Tibial artery (tissue), 4 donors: ENCODE measurements around the gene CDC42EP4.

Experiments
- DNase-seq, 2 donors: peaks; one replicate each; pipeline ENCODE4 v3.0.0-alpha.2; 2019
- H3K27ac ChIP-seq, 2 donors: fragments of 200-600 bp; sonication (generic) in 1 of 2; 1 replicate in 1 of 2; 2 replicates in 1 of 2; pipeline ENCODE4 v1.5.1; 2018 to 2019; ENCODE audit warnings: mild to moderate bottlenecking in 1 of 2
- H3K27me3 ChIP-seq, 2 donors: fragments of 200-600 bp; sonication (generic) in 1 of 2; one replicate each; pipeline versions ENCODE4 v1.5.1 to v1.6.0; 2016 to 2019
- H3K36me3 ChIP-seq, 3 donors: fragments of 200-600 bp; sonication (generic) in 2 of 3; one replicate each; pipeline ENCODE4 v1.5.1; 2016 to 2019; ENCODE audit warnings: mild to moderate bottlenecking in 2 of 3
- H3K4me1 ChIP-seq, 4 donors: fragments of 200-600 bp; sonication (generic) in 2 of 4; 1 replicate in 3 of 4; 2 replicates in 1 of 4; pipeline ENCODE4 v1.5.1; 2016 to 2019
- H3K4me3 ChIP-seq, 2 donors: fragments of 200-600 bp; sonication (generic) in 1 of 2; 1 replicate in 1 of 2; 2 replicates in 1 of 2; pipeline ENCODE4 v1.5.1; 2018 to 2019; ENCODE audit warnings: mild to moderate bottlenecking in 2 of 2
- H3K9me3 ChIP-seq, 3 donors: fragments of 200-600 bp; sonication (generic) in 1 of 3; one replicate each; pipeline ENCODE4 v1.5.1; 2016 to 2019
- intact Hi-C: fragments of 100-400 bp; cut with DNase I; formaldehyde crosslinking; loops from one replicate; pipeline ENCODE4 v1.15.0; 2023; ENCODE audit warnings: low total_unique reads
- TF ChIP-seq, protein P1 (sequence below), 2 experiments: fragments of 200-600 bp in 1 of 2; fragments of 450-650 bp in 1 of 2; IDR thresholded peaks; one replicate each; pipeline ENCODE4 v1.5.1; 2017 to 2019; ENCODE audit warnings: antibody characterized with exemption in 2 of 2, mild to moderate bottlenecking in 1 of 2, moderate library complexity in 1 of 2

CDC42EP4 gene

DNA sequence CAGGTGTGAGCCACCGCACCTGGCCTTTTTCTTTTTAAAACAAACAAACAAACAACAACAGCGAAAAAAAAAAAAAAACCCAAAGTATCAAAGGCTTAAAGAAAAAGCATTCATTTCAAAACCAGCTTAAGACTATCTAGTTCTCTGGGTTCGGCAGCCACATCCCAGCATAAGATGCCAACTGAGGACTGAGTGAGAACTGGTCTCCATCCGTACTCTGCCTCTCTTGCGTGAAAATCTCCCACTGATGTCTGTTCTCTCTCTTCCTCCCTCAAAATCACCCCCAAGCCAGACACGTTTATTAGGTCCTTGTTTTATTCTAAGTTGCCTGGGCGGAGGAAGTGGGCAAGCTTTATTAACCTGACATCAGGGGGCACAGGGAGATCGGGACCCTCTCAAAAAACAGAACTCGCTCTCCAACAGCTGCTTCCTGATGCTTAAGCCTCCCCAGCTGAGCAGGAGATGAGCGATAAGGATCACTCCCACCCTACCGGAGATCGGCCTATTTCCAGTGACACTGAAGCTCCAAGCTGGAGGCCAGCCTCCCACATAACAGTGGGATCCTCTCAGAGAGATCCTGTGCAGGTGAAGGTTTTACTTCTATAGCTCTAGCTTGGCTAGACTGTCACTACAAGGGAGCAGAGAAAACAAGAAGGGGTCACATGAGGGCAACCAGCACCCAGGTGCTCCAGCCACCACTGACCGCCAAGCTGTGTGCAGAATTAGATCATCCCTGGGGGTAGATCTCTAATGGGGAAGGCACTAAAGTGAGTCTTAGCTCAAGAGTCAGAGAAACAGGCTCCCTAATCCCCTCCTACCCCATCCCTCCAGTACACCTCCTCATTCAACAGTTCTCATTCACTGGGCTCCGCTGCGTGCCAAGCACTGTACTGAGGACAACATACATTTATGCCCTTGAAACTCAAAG lies 13.6 kb downstream of the CDC42EP4 start:
- Histone ChIP-seq H3K4me1 (peaks cover 0 to 70% (median 38%) of the 10 kb centered on the region in 4 donors), H3K36me3 (no peaks in the 10 kb centered on the region), H3K9me3 (no peaks in the 10 kb centered on the region), H3K4me3 (no peak overlapping the region), H3K27me3 (no peaks in the 10 kb centered on the region), H3K27ac (no peak overlapping the region)
- DNase-seq, result no peak
- intact Hi-C loops, result no loop called here
- TF ChIP-seq, protein P1, sequence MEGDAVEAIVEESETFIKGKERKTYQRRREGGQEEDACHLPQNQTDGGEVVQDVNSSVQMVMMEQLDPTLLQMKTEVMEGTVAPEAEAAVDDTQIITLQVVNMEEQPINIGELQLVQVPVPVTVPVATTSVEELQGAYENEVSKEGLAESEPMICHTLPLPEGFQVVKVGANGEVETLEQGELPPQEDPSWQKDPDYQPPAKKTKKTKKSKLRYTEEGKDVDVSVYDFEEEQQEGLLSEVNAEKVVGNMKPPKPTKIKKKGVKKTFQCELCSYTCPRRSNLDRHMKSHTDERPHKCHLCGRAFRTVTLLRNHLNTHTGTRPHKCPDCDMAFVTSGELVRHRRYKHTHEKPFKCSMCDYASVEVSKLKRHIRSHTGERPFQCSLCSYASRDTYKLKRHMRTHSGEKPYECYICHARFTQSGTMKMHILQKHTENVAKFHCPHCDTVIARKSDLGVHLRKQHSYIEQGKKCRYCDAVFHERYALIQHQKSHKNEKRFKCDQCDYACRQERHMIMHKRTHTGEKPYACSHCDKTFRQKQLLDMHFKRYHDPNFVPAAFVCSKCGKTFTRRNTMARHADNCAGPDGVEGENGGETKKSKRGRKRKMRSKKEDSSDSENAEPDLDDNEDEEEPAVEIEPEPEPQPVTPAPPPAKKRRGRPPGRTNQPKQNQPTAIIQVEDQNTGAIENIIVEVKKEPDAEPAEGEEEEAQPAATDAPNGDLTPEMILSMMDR (IDR thresholded peaks at IDR 0.05), result no peak

DNA sequence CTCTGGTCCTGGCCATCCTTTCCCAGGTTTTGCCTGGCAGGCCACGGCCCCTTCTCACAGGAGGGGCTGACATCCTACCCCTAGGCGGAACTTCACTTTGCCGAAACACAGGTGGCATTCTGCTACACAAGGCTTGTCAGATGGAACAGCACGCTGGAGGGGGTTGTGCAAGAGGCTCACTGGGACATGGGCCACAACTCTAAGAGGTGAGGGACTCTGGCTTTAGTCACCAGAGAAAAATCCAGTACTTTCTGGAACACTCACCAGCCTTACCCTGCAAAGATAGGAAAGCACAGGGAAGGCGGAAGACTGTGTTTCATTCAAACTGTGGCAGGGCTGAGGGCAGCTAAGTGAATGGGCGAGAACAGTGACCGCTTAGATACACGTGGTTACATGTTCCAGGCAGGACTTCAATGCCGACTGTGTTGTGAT lies 18.3 kb downstream of the CDC42EP4 start:
- intact Hi-C loops, result loop anchor here (2.0 kb wide), 1 partner anchor 17 kb away; no protein-coding TSS in a partner anchor
- no peaks in the 10 kb centered on the region for H3K9me3 ChIP-seq
- no peak overlapping the region for H3K4me3 ChIP-seq
- no peaks in the 10 kb centered on the region for H3K36me3 ChIP-seq
- peak; percentile 79 to 91 for DNase-seq
- H3K27ac ChIP-seq, result peak overlapping the region; percentile 87 to 94
- peaks cover 3 to 79% (median 68%) of the 10 kb centered on the region in 4 donors for H3K4me1 ChIP-seq
- TF ChIP-seq, protein P1 (IDR thresholded peaks at IDR 0.05), result no peak
- H3K27me3 ChIP-seq, result no peaks in the 10 kb centered on the region

DNA sequence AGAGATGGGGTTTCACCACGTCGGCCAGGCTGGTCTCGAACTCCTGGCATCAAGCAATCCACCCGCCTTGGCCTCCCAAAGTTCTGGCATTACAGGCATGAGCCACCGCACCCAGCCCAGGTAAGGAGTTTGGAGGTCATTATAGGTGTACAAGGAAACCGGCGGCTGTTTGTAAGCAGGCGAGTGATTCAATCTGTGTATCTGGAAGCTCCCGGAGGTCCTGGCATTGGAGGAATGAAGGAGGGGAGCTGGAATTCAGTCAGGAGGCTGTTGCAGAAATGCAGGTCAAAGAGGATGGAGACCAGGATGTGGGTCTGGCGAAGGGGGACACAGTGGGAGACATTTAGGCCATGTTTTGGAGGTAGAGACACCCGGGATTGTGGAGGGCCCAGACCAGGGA lies 18.8 kb downstream of the CDC42EP4 start:
- intact Hi-C loops, result loop anchor here (2.0 kb wide), 1 partner anchor 18 kb away; no protein-coding TSS in a partner anchor
- Histone ChIP-seq H3K27me3 (no peaks in the 10 kb centered on the region), H3K4me3 (no peak overlapping the region), H3K27ac (peak overlapping the region; percentile 87 to 94), H3K9me3 (no peaks in the 10 kb centered on the region), H3K4me1 (peaks cover 3 to 78% (median 69%) of the 10 kb centered on the region in 4 donors), H3K36me3 (no peaks in the 10 kb centered on the region)
- TF ChIP-seq, protein P1 (IDR thresholded peaks at IDR 0.05), result no peak
- DNase-seq, result no peak

DNA sequence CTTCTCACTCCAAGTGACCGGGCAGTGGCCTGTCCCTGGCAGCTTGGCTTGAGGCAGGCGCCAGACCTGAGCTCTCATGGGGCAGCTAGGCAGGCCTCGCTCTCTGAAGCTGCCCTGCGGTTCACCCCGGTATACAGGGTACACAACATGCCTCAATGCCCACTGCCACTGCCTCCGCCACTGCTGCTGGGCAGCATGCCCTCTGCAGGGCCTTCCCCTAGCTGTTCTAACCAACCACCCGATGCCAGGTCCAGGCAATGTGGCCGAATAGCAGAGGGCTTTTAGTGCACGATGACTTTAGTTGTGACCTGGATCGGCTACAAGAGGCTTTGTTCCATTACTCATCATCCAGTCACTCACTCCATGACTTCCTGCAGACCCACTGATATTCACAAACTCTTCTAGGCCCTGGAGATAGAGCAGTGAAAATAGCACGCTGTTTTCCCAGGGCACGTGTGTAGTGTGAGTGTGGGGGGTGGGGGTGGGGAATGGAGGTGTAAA lies 19.7 kb downstream of the CDC42EP4 start:
- H3K27me3 ChIP-seq, result no peaks in the 10 kb centered on the region
- TF ChIP-seq, protein P1 (IDR thresholded peaks at IDR 0.05), result no peak
- H3K9me3 ChIP-seq, result no peaks in the 10 kb centered on the region
- H3K4me1 ChIP-seq, result peaks cover 3 to 87% (median 78%) of the 10 kb centered on the region in 4 donors
- H3K27ac ChIP-seq, result peak overlapping the region; percentile 87 to 94
- DNase-seq, result peak; percentile 75 to 93
- intact Hi-C loops, result loop anchor here (2.0 kb wide), 1 partner anchor 19 kb away; no protein-coding TSS in a partner anchor
- H3K4me3 ChIP-seq, result peak overlapping the region in 1 of 2 donors; percentile 24
- H3K36me3 ChIP-seq, result no peaks in the 10 kb centered on the region

DNA sequence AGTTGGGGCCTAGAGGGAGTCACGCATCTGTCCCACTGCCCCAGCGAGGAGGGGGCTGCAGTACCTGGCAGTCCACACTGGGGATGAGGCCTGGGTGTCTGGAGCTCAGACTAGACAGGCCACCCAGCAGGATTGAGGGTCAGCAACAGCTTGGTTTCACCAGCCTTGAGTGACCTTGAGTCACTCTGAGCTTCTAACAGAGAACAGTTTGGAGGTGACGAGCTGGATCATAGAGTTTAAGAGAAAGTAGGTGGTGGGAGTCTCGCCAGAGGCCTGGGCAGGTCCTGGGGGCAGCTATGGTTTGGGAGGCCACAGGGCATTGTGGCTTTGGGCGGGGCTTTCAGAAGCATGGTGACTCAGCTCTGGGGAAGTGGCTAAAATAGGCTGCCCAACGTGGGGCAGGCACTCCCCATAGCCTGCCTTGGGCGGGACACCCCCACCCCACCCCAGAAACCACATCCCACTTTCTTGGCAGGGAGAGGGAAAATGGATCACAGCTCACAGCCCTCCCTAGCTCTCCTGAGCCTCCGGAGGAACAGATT lies 20.5 kb downstream of the CDC42EP4 start:
- peak; percentile 86 to 91 for DNase-seq
- TF ChIP-seq, protein P1 (IDR thresholded peaks at IDR 0.05), result no peak
- Histone ChIP-seq H3K27ac (peak overlapping the region; percentile 87 to 94), H3K9me3 (no peaks in the 10 kb centered on the region), H3K4me3 (peak overlapping the region in 1 of 2 donors; percentile 24), H3K36me3 (peaks cover 0 to 3% (median 2%) of the 10 kb centered on the region in 3 donors), H3K27me3 (no peaks in the 10 kb centered on the region), H3K4me1 (peaks cover 3 to 95% (median 81%) of the 10 kb centered on the region in 4 donors)
- intact Hi-C loops, result no loop called here
